Stimulated activated CD8-positive, alpha-beta memory T cell treated with anti-CD3 and anti-CD28 coated beads, Interleukin-7, amount 100 ng/mL, for 4 hours (primary cell): Measurements from ENCODE around the gene PEX3.

Experiments
- DNase-seq, 2 donors: peaks; one replicate each; pipeline ENCODE4 v3.0.0-alpha.2; 2020; ENCODE audit warnings: low read depth in 2 of 2

Gene PEX3

GRCh38 chr6:143539106-143539505 is 88.5 kb downstream of the PEX3 start:
- no peak for DNase-seq

DNA sequence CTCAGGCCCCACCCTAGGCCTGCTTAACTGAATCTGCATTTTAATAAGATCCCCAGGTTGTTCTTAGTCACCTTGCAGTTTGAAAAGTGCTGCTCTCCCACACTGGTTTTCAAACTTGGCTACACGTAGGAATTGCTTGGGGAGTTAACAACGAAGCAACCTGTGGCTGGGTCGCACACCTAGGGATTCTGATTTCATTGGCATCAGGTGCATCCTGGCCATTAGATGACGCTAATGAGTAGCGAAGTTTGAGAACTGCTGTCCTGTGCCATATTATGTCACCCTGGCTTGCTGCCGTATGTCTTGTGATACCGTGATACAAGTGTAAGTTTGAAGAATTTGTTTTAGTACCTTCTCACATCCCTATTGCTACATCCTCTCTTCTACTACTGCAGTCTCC is 89.1 kb downstream of the PEX3 start:
- no peak for DNase-seq

GRCh38 chr6:143540192-143540591 is 89.6 kb downstream of the PEX3 start:
- no peak for DNase-seq
